Small intestine (tissue), 7 donors: ENCODE results near the gene QDPR. TPM values are rescaled to one million over a fixed set of nuclear protein-coding genes. Genes with fewer than 3 reads are reported as not detected.

Experiments used
- DNase-seq, 2 donors: peaks; one replicate each; pipeline versions ENCODE4 v3.0.0 to v3.0.0-alpha.2; 2013
- FAIRE-seq: peaks from 2 replicates; lab custom pipeline; 2012; peaks lifted over from hg19 to GRCh38; lab: Jason Lieb, UNC
- H3K27ac ChIP-seq, 3 donors: one replicate each; pipeline ENCODE4 v1.5.1; 2013; ENCODE audit warnings: low read length in 2 of 3, mild to moderate bottlenecking in 2 of 3, control low read depth in 1 of 3, inconsistent platforms in 1 of 3, low read depth in 1 of 3, moderate library complexity in 1 of 3
- H3K27me3 ChIP-seq, 3 donors: one replicate each; pipeline ENCODE4 v1.6.1; 2013; ENCODE audit warnings: low read length in 3 of 3, inconsistent platforms in 1 of 3; ENCODE audit not compliant: control insufficient read depth in 3 of 3, insufficient read depth in 3 of 3
- H3K36me3 ChIP-seq, 3 donors: one replicate each; pipeline ENCODE4 v1.6.1; 2013; ENCODE audit warnings: low read length in 3 of 3, inconsistent platforms in 1 of 3, low read depth in 1 of 3, mild to moderate bottlenecking in 1 of 3, moderate library complexity in 1 of 3; ENCODE audit not compliant: control insufficient read depth in 3 of 3, insufficient read depth in 2 of 3
- H3K4me1 ChIP-seq, 3 donors: one replicate each; pipeline ENCODE4 v1.6.1; 2013; ENCODE audit warnings: low read length in 2 of 3, inconsistent platforms in 1 of 3, low read depth in 1 of 3, mild to moderate bottlenecking in 1 of 3, moderate library complexity in 1 of 3; ENCODE audit not compliant: control insufficient read depth in 3 of 3, insufficient read depth in 2 of 3
- H3K4me3 ChIP-seq, 3 donors: one replicate each; pipeline ENCODE4 v1.5.1; 2013; ENCODE audit warnings: low read length in 3 of 3, control low read depth in 1 of 3, inconsistent platforms in 1 of 3, low read depth in 1 of 3, mild to moderate bottlenecking in 1 of 3, moderate library complexity in 1 of 3
- H3K9me3 ChIP-seq, 2 donors: one replicate each; pipeline ENCODE4 v1.6.1; 2013; ENCODE audit warnings: low read depth in 1 of 2, low read length in 1 of 2; ENCODE audit not compliant: control insufficient read depth in 2 of 2, insufficient read depth in 1 of 2
- WGBS, 3 donors: extraction: QIAGEN DNeasy Blood & Tissue Kit; methylation state at CpG; one replicate each; pipeline ENCODE4 v1.1.7; 2013; 5-methylcytosine and 5-hydroxymethylcytosine counted together
- polyA plus RNA-seq, 4 donors: library from polyadenylated mRNA; stranded (reverse) in 3 of 4; unstranded in 1 of 4; fragments of 200-250 nt in 3 of 4; fragments of 120-200 nt in 1 of 4; gene quantifications; one replicate each; pipeline versions ENCODE4 v1.2.1 to v1.2.3, GENCODE V29; 2013
- donor health status: healthy with polysubstance abuse.
- donor health status: control.
- donor health status: control.
- donor health status: Bipolar disorder and iron deficiency.
- donor health status: healthy.

The QDPR gene
- polyA plus RNA-seq, 4 donors: 31.6 to 80.9 (median 39.0) TPM

- Histone ChIP-seq H3K9me3 (no peaks in the 10 kb centered on the region), H3K27ac (no peak overlapping the region), H3K36me3 (no peaks in the 10 kb centered on the region), H3K27me3 (no peaks in the 10 kb centered on the region), H3K4me1 (no peaks in the 10 kb centered on the region), H3K4me3 (no peak overlapping the region)
- 85 to 90% (median 89%) methylated on average over 5 of the region's 5 CpGs for WGBS, 3 donors
- no peak for DNase-seq
- no peak for FAIRE-seq
Measured at GRCh38 chr4:17521595-17521994, 9.7 kb upstream of the QDPR start.

GRCh38 chr4:17517664-17518063 is 5.8 kb upstream of the QDPR start:
- WGBS, 3 donors: 61 to 71% (median 67%) methylated on average over 5 of the region's 5 CpGs
- peaks cover 0 to 14% (median 5%) of the 10 kb centered on the region in 3 donors for H3K4me1 ChIP-seq
- H3K9me3 ChIP-seq: no peaks in the 10 kb centered on the region
- H3K27ac ChIP-seq: no peak overlapping the region
- FAIRE-seq: no peak
- no peak overlapping the region for H3K4me3 ChIP-seq
- no peaks in the 10 kb centered on the region for H3K27me3 ChIP-seq
- DNase-seq: no peak
- H3K36me3 ChIP-seq: no peaks in the 10 kb centered on the region

DNA sequence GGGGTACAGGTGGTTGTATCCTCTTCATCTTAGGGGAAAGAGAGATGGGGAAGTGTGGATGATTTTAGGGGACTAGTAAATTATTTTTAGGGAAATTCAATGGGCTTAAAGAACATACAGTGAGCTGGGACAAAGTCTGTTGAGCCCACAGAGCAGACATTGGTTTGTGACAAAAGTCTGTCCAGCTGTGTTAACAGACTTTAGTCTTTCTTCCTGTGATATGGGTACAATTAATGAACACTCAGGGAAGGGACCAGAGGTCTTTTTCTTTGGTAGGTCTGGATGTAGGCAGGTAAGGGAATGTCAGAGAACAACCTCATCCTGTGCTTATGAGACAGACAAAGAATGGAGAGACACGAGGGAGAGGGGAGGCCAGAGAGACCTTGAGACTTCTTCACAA is 5.1 kb upstream of the QDPR start:
- no peaks in the 10 kb centered on the region for H3K27me3 ChIP-seq
- DNase-seq (no peak), FAIRE-seq (no peak)
- H3K4me3 ChIP-seq: no peak overlapping the region
- no peaks in the 10 kb centered on the region for H3K9me3 ChIP-seq
- WGBS, 3 donors: 47 to 67% (median 63%) methylated on average over 1 of the region's 1 CpG
- H3K4me1 ChIP-seq: peaks cover 0 to 20% (median 5%) of the 10 kb centered on the region in 3 donors
- no peaks in the 10 kb centered on the region for H3K36me3 ChIP-seq
- no peak overlapping the region for H3K27ac ChIP-seq

DNA sequence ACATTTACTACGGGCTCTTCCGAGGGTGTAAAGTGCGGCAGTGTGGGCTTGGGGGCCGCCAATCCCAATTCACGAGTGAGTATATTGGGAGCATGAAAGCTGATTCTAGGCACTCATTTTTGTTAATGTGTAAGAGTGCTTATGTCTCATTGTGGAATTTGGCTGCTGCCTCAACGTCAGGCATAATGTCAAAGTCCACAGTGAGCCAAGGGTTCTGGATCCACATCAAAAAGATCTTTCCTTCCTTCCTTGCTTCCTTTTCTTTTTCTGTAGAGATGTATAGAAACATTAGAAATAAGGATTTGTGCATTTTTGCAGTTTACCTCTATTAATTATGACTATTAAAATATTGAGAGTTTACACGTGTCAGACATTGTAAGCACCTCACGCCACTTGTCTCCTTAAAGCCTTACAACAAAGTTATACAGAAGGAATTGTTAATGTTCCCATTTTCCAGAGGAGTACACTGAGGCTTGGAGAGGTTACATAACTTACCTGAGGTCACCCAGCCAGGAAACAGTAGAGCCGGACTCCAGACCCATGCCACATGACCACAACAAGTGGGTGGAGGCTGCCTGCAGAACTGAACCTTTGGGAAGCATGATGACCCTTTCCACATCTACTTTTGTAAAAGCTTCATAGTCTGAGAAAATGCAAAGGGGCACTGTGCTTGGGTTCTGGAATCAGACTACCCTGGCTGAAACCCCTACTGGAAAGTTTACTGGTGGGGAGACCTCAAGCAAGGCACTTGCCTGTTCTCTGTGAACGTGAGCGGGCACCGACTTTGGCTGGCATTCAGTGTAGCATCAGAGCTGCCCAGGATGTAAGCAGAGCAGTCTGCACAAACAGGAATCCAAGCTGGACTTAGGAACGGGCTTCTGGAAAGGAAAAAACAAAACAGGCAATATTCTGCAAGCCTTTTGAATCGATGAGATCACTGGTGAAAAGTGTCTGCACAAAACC is 3.8 kb upstream of the QDPR start:
- WGBS, 3 donors: 52 to 70% (median 54%) methylated on average over 14 of the region's 14 CpGs
- DNase-seq: peak in 1 of 2 donors; percentile 2
- no peak for FAIRE-seq

DNA sequence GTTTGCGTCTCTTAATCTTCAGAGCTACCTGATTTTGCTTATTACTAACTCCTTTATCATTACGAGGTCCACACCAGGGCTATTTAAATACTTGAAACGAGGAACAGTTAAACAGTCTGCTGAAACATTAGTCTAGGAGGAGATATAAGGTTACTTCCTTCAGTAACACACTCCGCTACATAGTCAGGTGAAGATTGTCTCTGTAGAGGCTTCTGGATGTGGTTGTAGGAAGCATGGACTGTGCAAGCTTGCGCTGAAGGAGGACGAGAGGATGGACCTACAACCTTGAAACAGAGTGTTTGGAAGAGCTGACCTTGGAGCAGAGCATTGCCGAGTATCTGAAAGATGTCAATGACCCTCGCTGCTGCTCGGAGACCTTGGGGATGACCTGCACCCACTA is 3.0 kb upstream of the QDPR start, which contains the start of gene CLRN2:
Gene CLRN2 (plus strand): TSS at position 301 of the 400 bp plus-strand sequence. CDS start 102 bp downstream, outside the sequence.
- Histone ChIP-seq H3K4me3 (no peak within 1 kb of the TSS), H3K27ac (peak within 1 kb of the TSS in 1 of 3 donors; percentile 44), H3K9me3 (no peaks in the 10 kb centered on the region), H3K27me3 (no peaks in the 10 kb centered on the region), H3K36me3 (peaks cover 0 to 3% (median 0%) of the 10 kb centered on the region in 3 donors), H3K4me1 (peaks cover 3 to 32% (median 5%) of the 10 kb centered on the region in 3 donors)
- FAIRE-seq (no peak), DNase-seq (no peak)
- 78 to 86% (median 86%) methylated on average over 9 of the region's 9 CpGs for WGBS, 3 donors

More for the DNA sequence above, 3.8 kb upstream of the QDPR start:
- H3K4me3 ChIP-seq: no peak overlapping the region
- no peak overlapping the region for H3K27ac ChIP-seq
- peaks cover 0 to under 1% (median 0%) of the 10 kb centered on the region in 3 donors for H3K36me3 ChIP-seq
- peaks cover 3 to 24% (median 5%) of the 10 kb centered on the region in 3 donors for H3K4me1 ChIP-seq
- H3K27me3 ChIP-seq: no peaks in the 10 kb centered on the region
- H3K9me3 ChIP-seq: no peaks in the 10 kb centered on the region

DNA sequence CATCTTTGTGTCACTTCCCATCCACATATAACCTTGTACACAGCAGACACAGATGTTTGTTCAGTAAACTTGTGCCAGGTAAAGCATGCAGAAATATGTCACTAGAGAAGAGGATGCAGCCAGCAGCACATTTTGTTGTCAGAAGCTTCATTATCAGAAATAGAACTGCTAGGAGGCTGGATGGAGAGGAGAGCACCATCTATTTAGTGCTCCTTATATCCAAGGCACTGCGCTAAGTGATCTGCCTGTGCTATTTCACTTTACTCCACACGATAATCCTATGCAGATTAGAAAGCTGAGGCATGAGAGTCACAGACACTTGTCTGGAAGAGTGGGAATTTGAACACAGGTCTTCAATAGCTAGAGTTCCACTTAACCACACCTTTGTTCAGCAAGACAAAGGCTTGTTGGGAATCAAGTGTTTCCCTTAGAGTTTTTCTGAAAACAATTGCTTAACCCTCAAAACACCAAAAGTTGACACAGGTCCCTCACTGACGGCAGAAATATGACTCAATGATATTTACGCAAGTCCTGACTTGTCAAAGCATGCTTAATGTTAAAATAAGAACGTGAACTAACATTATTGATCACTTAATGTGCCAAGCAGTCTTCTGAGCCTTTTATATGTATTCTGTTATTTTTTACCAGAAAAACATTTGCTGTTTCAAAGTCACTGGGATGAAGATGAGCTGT is 1.2 kb upstream of the QDPR start:
- Histone ChIP-seq H3K4me3 (no peak overlapping the region), H3K27ac (peak overlapping the region in 1 of 3 donors; percentile 67), H3K9me3 (no peaks in the 10 kb centered on the region), H3K27me3 (no peaks in the 10 kb centered on the region), H3K4me1 (peaks cover 3 to 32% (median 5%) of the 10 kb centered on the region in 3 donors), H3K36me3 (peaks cover 0 to 15% (median 0%) of the 10 kb centered on the region in 3 donors)
- 86 to 92% (median 88%) methylated on average over 5 of the region's 5 CpGs for WGBS, 3 donors
- DNase-seq (no peak), FAIRE-seq (no peak)

- peak overlapping the region; percentile 60 to 79 (median 70) for H3K4me3 ChIP-seq
- WGBS, 3 donors: 0 to 2% (median 2%) methylated on average over 25 to 32 of the region's 32 CpGs
- H3K27ac ChIP-seq: peak overlapping the region; percentile 24 to 76 (median 71)
- H3K36me3 ChIP-seq: peaks cover 0 to 21% (median 0%) of the 10 kb centered on the region in 3 donors
- no peaks in the 10 kb centered on the region for H3K27me3 ChIP-seq
- DNase-seq (peak; percentile 66), FAIRE-seq (no peak)
- peaks cover 3 to 32% (median 5%) of the 10 kb centered on the region in 3 donors for H3K4me1 ChIP-seq
- H3K9me3 ChIP-seq: no peaks in the 10 kb centered on the region
Measured at GRCh38 chr4:17511509-17511949, 361 bp downstream of the QDPR start.

- Histone ChIP-seq H3K27me3 (no peaks in the 10 kb centered on the region), H3K27ac (peak overlapping the region; percentile 13 to 76 (median 71)), H3K4me1 (peaks cover 3 to 32% (median 5%) of the 10 kb centered on the region in 3 donors), H3K4me3 (peak overlapping the region; percentile 60 to 79 (median 70)), H3K36me3 (peaks cover 0 to 25% (median 0%) of the 10 kb centered on the region in 3 donors), H3K9me3 (no peaks in the 10 kb centered on the region)
- 14 to 24% (median 24%) methylated on average over 9 of the region's 9 CpGs for WGBS, 3 donors
- FAIRE-seq (no peak), DNase-seq (peak; percentile 70 to 80)
Measured at GRCh38 chr4:17511051-17511450, 839 bp downstream of the QDPR start.
